T follicular helper cell (primary cell): ENCODE measurements around the gene UGT1A8.

Experiments
- DNase-seq: peaks from one replicate; pipeline ENCODE4 v3.0.0-alpha.2; 2020; ENCODE audit warnings: low read depth

Gene UGT1A8

GRCh38 chr2:233799716-233800115 lies 182.3 kb downstream of the UGT1A8 start:
- DNase-seq, result no peak

- DNase-seq, result no peak
Measured at GRCh38 chr2:233800208-233800607, 182.8 kb downstream of the UGT1A8 start.

GRCh38 chr2:233801357-233802131 lies 184.1 kb downstream of the UGT1A8 start:
- no peak for DNase-seq

GRCh38 chr2:233802132-233802815 lies 184.8 kb downstream of the UGT1A8 start:
- DNase-seq, result no peak

GRCh38 chr2:233803292-233803911 lies 186.0 kb downstream of the UGT1A8 start:
- DNase-seq, result no peak

- no peak for DNase-seq
Measured at GRCh38 chr2:233803994-233804393, 186.6 kb downstream of the UGT1A8 start.

GRCh38 chr2:233807215-233807865 lies 189.9 kb downstream of the UGT1A8 start:
- no peak for DNase-seq

- DNase-seq, result no peak
Measured at GRCh38 chr2:233807966-233808935, 190.8 kb downstream of the UGT1A8 start.

- DNase-seq, result no peak
Measured at GRCh38 chr2:233810385-233810784, 193.0 kb downstream of the UGT1A8 start.

- DNase-seq, result no peak
Measured at GRCh38 chr2:233811087-233811486, 193.7 kb downstream of the UGT1A8 start.

- DNase-seq, result no peak
Measured at GRCh38 chr2:233811732-233812131, 194.3 kb downstream of the UGT1A8 start.

GRCh38 chr2:233813236-233814055 lies 196.0 kb downstream of the UGT1A8 start:
- no peak for DNase-seq

- no peak for DNase-seq
Measured at GRCh38 chr2:233814056-233814835, 196.8 kb downstream of the UGT1A8 start.

GRCh38 chr2:233815861-233816260 lies 198.4 kb downstream of the UGT1A8 start:
- no peak for DNase-seq

GRCh38 chr2:233816334-233816733 lies 198.9 kb downstream of the UGT1A8 start:
- DNase-seq, result no peak

GRCh38 chr2:233816771-233817170 lies 199.3 kb downstream of the UGT1A8 start:
- no peak for DNase-seq

GRCh38 chr2:233817361-233817911 lies 200.0 kb downstream of the UGT1A8 start:
- DNase-seq, result no peak

- no peak for DNase-seq
Measured at GRCh38 chr2:233817995-233818638, 200.7 kb downstream of the UGT1A8 start.
